ENCODE measurements around the gene ZNF541.

- TF ChIP-seq CTCF (IDR thresholded peaks at IDR 0.05) = no peak
- no peak for TF ChIP-seq POLR2A (IDR thresholded peaks at IDR 0.05; ENCODE audit: low read depth)
These were observed 46.1 kb downstream of the ZNF541 start for GRCh38 chr19:47526798-47527197.
